Kidney (tissue), 14 donors: ENCODE measurements around the gene MICAL2. TPM values are rescaled to one million over a fixed set of nuclear protein-coding genes. Genes with fewer than 3 reads are reported as not detected.

Source experiments
- DNase-seq, 5 donors: peaks; one replicate each; pipeline ENCODE4 v3.0.0-alpha.2; 2013 to 2020
- FAIRE-seq: peaks from 2 replicates; lab custom pipeline; 2012; peaks lifted over from hg19 to GRCh38; lab: Jason Lieb, UNC
- H3K27ac ChIP-seq, 2 donors: one replicate each; pipeline ENCODE4 v1.7.0; 2013; ENCODE audit warnings: low read depth in 2 of 2, low read length in 2 of 2, inconsistent platforms in 1 of 2
- H3K27me3 ChIP-seq: one replicate; pipeline ENCODE4 v1.7.1; 2013; ENCODE audit warnings: low read length, inconsistent platforms; ENCODE audit not compliant: control insufficient read depth, insufficient read depth
- H3K36me3 ChIP-seq, 3 donors: one replicate each; pipeline versions ENCODE4 v1.7.0 to v1.7.1; 2013; ENCODE audit warnings: low read length in 3 of 3, control low read depth in 1 of 3, inconsistent platforms in 1 of 3; ENCODE audit not compliant: insufficient read depth in 3 of 3, control insufficient read depth in 2 of 3
- H3K4me1 ChIP-seq, 3 donors: one replicate each; pipeline versions ENCODE4 v1.7.0 to v1.7.1; 2013; ENCODE audit warnings: low read length in 3 of 3, inconsistent platforms in 1 of 3, low read depth in 1 of 3; ENCODE audit not compliant: control insufficient read depth in 2 of 3, insufficient read depth in 2 of 3
- H3K4me3 ChIP-seq, 3 donors: one replicate each; pipeline versions ENCODE4 v1.7.0 to v1.8.1; 2013; ENCODE audit warnings: low read length in 3 of 3, control low read depth in 1 of 3, inconsistent platforms in 1 of 3
- H3K9ac ChIP-seq, 3 donors: one replicate each; pipeline versions ENCODE4 v1.7.0 to v1.7.1; 2013; ENCODE audit warnings: low read length in 3 of 3, control low read depth in 1 of 3, inconsistent platforms in 1 of 3
- H3K9me3 ChIP-seq, 3 donors: one replicate each; pipeline versions ENCODE4 v1.7.0 to v1.7.1; 2013; ENCODE audit warnings: low read length in 3 of 3, control low read depth in 1 of 3, inconsistent platforms in 1 of 3; ENCODE audit not compliant: control insufficient read depth in 2 of 3, insufficient read depth in 1 of 3
- CTCF ChIP-seq: IDR thresholded peaks from 3 replicates; pipeline ENCODE4 v1.5.1; 2012; ENCODE audit warnings: mild to moderate bottlenecking, moderate library complexity, borderline replicate concordance; ENCODE audit not compliant: insufficient read depth; ENCODE audit errors: extremely low read depth
- intact Hi-C: fragments of 100-400 bp; cut with DNase I; formaldehyde crosslinking; loops from one replicate; pipeline ENCODE4 v1.11.1; 2022
- polyA plus RNA-seq: library from polyadenylated mRNA; stranded (reverse); fragments of 350-450 nt; fragmentation: Illumina TruSeq; extraction: RNeasy Lipid Tissue Mini Kit (QIAGEN cat#74804); gene quantifications from one replicate; pipeline ENCODE4 v1.2.3, GENCODE V29; 2014; ENCODE audit warnings: low read depth, low replicate concordance; ENCODE audit not compliant: insufficient read depth
- total RNA-seq: library from RNA; stranded (reverse); fragmentation: NEBNext Ultra II Directional; extraction: Animal tissue kit (Norgen Biotek cat#: 25700); gene quantifications from one replicate; pipeline ENCODE4 v1.2.1, GENCODE V29; 2021
- donor health status: control.
- donor health status: control.
- donor health status: control.
- donor health status: control.
- donor health status: control.
- donor health status: DM: yes; HTN: yes; CAD: no.
- donor health status: Normal renal cell carcinoma (clear cell type).

MICAL2 gene
- total and polyA plus RNA-seq, 2 donors from 2014 or later = 7.8 to 64.5 TPM

- Histone ChIP-seq H3K36me3 (no peaks in the 10 kb centered on the region), H3K9ac (no peak overlapping the region), H3K4me3 (no peak overlapping the region), H3K4me1 (peaks cover 0 to 3% (median 0%) of the 10 kb centered on the region in 3 donors), H3K27ac (no peak overlapping the region), H3K27me3 (no peaks in the 10 kb centered on the region), H3K9me3 (no peaks in the 10 kb centered on the region)
- intact Hi-C loops = no loop called here
- no peak for TF ChIP-seq CTCF
- DNase-seq = no peak
- no peak for FAIRE-seq
These were observed 109.4 kb downstream of the MICAL2 start for GRCh38 chr11:12219757-12220156.

- intact Hi-C loops = no loop called here
- H3K27me3 ChIP-seq = no peaks in the 10 kb centered on the region
- H3K27ac ChIP-seq = no peak overlapping the region
- TF ChIP-seq CTCF = no peak
- peaks cover 0 to 3% (median 0%) of the 10 kb centered on the region in 3 donors for H3K4me1 ChIP-seq
- FAIRE-seq (no peak), DNase-seq (no peak)
- H3K9me3 ChIP-seq = no peaks in the 10 kb centered on the region
- no peaks in the 10 kb centered on the region for H3K36me3 ChIP-seq
- H3K4me3 ChIP-seq = no peak overlapping the region
- H3K9ac ChIP-seq = no peak overlapping the region
These were observed 109.9 kb downstream of the MICAL2 start for GRCh38 chr11:12220305-12220704.

- DNase-seq = no peak
- Histone ChIP-seq H3K9me3 (no peaks in the 10 kb centered on the region), H3K4me3 (no peak overlapping the region), H3K36me3 (no peaks in the 10 kb centered on the region), H3K4me1 (peaks cover 0 to 3% (median 0%) of the 10 kb centered on the region in 3 donors), H3K9ac (no peak overlapping the region), H3K27me3 (no peaks in the 10 kb centered on the region), H3K27ac (no peak overlapping the region)
- FAIRE-seq = no peak
- intact Hi-C loops = no loop called here
- no peak for TF ChIP-seq CTCF
These were observed 110.7 kb downstream of the MICAL2 start for GRCh38 chr11:12221051-12221535.
